ENCODE measurements around the gene TARM1. TPM values are rescaled to one million over a fixed set of nuclear protein-coding genes. Genes with fewer than 3 reads are reported as not detected.

TARM1 gene
- total RNA-seq (2014; rRNA removed; shearing (Covaris generic)), result not detected in 2 replicates

DNA sequence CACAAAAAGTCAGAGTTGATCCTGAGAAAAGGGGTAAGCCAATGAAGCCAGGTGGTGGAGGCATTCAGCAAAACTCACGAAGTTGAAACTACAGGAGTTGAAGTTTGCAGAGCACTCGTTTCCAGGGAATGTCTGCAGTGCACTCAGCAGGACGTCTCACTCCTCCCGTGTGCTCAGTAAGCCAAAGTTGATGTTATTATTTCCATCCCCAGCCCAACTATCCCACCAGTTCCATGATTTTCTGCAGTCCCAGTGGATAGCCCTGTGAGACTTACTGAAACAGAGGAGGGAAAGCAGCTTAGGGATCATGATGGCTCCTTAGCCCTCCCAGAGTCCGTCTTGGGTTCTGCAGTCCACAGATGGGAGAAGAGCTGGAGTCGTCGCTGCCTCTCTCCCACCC is at the start of gene TARM1:
Gene TARM1 (minus strand): TSS at position 334 of the 400 bp plus-strand sequence. CDS start 25 bp downstream, at position 309.
- no peak for DNase-seq (ENCODE audit: low read depth)

GRCh38 chr19:54129617-54129996 is 48.4 kb upstream of the TARM1 start:
- no peak for DNase-seq (ENCODE audit: low read depth)

DNA sequence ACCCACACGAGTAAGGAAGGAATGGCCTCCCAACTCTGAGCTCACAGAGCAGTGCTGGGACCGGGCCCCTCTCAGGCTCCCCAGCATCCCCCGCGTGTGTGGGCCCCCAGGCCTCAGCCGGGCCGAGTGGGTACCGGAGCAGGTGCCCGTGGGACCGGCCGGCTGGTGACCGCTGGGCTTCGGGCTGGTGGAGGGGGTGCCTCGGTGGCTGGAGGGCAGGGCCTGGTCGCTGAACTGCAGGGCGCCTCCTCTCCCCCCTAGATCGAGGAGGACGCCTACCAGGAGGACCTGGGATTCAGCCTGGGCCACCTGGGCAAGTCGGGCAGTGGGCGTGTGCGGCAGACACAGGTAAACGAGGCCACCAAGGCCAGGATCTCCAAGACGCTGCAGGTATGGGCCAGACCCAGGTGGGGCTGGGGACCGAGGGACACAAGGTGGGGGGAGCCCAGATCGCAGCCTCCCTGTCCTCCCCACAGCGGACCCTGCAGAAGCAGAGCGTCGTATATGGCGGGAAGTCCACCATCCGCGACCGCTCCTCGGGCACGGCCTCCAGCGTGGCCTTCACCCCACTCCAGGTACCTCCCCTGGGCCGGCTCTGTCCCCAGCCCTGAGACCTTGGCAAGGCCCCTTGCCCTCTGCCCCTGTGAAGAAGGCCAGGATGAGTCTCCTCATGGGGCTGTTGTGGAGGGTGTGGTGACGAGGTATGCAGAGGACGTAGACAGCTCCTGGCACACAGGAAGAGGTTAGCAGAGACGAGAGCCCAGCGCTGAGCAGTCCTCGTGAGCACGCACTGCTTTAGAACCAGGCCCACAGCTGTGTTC is 47.8 kb upstream of the TARM1 start:
- no peak for DNase-seq (ENCODE audit: low read depth)

DNA sequence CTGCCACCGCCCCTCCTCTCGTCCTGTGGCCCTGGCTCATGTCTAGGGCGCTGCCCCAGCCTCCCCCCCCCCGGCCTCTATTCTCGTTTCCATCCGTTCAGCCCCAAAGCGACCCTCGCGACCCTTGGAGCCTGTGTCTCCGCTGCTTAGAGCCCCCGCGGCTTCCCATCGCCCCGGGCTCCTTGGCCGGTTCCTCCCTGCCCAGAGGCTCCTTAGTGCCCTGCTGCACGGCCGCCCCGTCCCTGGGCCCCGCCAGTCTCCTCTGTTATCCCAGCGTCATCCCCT is 47.2 kb upstream of the TARM1 start:
- DNase-seq (ENCODE audit: low read depth), result no peak

DNA sequence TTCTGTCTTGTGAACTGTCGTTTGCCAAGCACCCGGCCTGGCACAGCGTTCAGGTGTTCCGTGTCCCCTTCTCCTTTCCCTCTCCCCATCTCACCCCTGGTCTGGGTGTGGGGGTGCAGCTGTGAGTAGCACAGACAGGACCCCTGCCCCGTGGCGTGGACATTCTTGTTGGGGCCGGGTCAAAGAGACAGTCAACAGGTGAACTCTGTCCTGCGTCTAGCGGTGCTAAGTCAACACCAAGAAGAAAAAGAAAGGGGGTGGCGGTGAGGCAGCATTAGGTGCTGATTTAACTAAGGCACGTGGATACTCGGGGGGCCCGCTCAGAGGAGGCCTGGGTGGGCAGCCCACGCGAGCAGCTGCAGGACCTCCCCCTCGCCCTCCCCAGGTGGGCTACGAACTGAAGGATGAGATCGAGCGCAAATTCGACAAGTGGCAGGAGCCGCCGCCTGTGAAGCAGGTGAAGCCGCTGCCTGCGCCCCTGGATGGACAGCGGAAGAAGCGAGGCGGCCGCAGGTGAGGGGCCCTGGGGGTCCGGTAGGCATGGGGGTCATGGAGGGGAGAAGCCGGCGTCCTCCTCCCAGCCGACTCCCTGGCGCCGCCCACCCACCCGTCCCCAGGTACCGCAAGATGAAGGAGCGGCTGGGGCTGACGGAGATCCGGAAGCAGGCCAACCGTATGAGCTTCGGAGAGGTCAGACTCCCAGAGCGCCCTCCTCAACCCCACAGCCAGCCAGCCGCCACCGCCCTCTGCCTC is 46.7 kb upstream of the TARM1 start:
- no peak for DNase-seq (ENCODE audit: low read depth)

- DNase-seq (ENCODE audit: low read depth), result no peak
Measured at GRCh38 chr19:54125713-54126112, 44.5 kb upstream of the TARM1 start.

- DNase-seq (ENCODE audit: low read depth), result no peak
Measured at GRCh38 chr19:54124393-54124792, 43.2 kb upstream of the TARM1 start.

DNA sequence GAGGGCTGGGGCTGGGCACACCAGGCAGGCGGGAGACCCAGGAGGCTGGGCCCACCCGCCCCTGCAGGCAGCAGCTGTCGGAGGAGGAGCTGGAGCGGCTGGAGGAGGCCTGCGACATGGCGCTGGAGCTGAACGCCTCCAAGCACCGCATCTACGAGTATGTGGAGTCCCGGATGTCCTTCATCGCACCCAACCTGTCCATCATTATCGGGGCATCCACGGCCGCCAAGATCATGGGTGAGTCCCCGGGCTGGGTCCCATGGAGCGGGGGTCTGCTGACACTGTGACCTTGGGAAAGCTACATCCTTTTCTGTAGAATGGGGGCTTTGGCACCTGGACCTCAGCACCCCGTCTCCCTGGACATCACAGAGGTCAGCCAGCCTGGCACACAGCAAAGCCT is 42.5 kb upstream of the TARM1 start:
- no peak for DNase-seq (ENCODE audit: low read depth)

- no peak for DNase-seq (ENCODE audit: low read depth)
Measured at GRCh38 chr19:54121259-54121658, 40.1 kb upstream of the TARM1 start.

GRCh38 chr19:54115109-54116063 is 34.2 kb upstream of the TARM1 start, which contains the start of the genes PRPF31 and TFPT:
Gene PRPF31 (plus strand): TSS chr19:54115754. CDS start chr19:54118279, 2,525 bp downstream.
Gene TFPT (minus strand): TSS chr19:54115657. CDS start chr19:54115269, 388 bp downstream.
- peak; percentile 97 for DNase-seq (ENCODE audit: low read depth)

DNA sequence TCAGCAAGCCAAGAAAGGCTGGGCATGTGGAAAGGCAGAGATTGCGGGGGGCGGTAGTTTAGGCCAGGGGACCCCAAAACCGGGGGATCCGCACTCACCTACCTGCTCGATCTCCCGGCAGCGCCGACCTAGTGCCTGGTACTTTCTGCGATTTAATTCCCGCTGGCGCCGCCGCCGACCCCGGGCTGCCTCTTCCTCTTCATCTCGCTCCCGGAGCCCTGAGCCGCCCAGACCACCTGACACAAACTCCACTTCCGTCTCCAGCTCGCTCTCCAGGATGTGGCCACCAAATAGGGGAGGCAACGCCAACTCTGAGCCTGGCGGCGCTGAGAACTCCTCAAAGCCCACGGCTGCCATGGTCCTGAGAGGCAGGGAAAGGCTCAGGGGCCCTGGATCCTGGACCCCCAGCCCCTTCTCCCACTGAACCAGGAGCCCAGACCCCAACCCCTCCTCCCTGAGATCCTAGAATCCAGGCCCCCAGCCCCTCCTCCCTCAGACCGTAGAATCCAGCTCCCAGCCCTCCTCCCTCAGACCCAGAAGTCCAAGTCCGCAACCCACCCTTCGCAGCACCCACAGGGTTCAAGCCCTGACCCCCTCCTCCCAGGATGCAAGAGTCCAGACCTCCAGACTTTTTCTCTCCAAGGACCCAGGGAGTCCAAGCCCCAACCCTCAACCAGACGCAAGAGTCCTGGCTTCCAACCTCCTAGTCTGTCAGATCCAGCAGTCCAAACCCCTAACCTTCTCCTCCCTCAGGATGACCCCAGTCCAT is 33.4 kb upstream of the TARM1 start:
- DNase-seq (ENCODE audit: low read depth), result no peak

- DNase-seq (ENCODE audit: low read depth), result no peak
Measured at GRCh38 chr19:54109651-54110050, 28.5 kb upstream of the TARM1 start.

DNA sequence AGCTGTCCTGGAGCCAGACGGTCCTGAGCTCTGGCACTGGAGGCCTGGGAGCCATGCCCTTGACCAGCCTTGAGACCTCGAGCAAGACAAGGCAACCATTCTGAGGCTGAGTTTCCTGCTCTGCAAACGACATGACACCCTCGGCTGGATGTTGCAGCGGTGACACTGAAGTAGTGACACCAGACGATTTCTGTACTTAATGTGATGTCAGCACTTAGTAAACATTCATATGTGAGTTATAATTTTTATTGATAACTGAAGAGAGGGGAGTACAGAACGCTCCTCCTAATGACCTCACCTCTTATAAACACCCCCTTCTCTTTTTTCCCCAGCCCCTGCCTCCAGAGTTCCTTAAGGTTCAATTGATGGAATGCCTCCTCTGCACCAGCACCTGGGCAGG is 27.3 kb upstream of the TARM1 start:
- no peak for DNase-seq (ENCODE audit: low read depth)

DNA sequence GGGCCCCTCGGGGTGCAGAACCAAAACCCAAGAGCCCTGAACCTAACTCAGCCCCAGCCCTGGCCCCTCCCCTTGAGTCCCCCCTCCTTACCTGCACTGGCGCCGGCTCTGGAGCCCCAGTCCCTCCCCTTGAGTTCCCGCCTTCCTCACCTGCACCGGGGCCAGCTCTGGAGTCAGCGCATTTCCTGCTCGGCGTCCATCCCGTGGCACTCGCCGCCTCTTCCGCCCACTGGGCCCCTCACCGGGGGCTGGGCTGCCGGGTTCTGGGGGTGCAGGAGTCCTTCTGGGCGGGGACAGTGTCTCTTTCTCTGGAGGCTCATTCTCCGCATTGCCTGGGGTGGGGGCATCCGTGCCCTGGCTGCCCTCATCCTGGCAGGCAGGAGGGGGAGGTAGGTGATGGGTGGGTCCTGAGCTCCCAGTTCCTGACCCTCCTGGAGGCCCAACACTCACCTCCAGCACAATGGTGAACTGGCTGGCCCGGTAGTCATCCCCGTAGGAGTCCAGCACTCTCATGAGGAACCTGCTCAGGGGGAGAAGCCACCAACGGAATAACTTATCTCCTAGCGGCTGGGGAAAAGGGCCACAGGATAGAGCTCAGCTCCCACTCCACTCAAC is 26.8 kb upstream of the TARM1 start:
- DNase-seq (ENCODE audit: low read depth), result no peak

GRCh38 chr19:54106716-54107115 is 25.6 kb upstream of the TARM1 start:
- DNase-seq (ENCODE audit: low read depth), result no peak

DNA sequence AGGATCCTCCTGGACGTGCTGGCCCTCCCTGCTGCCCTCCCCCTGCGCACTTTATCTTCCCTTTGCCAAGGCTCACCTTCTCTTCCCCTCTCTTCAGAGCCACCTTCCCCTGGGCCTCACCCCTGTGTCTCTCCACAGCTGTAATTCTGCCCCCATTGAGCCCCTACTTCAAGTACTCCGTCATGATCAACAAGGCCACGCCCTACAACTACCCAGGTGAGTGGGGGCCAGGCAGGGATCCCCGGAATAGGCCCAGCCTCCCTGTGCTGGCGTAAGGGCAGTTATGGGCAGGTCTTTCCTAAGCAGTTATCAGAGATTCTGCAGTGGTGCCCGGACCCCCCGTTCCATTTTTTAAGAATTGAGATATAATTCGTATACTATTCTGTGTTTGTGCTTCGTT is 24.6 kb upstream of the TARM1 start:
- DNase-seq (ENCODE audit: low read depth), result no peak

GRCh38 chr19:54104998-54105715 is 24.0 kb upstream of the TARM1 start:
- DNase-seq (ENCODE audit: low read depth), result no peak

- peak; percentile 98 for DNase-seq (ENCODE audit: low read depth)
Measured at GRCh38 chr19:54102421-54103169, 21.4 kb upstream of the TARM1 start, which contains the start of gene NDUFA3. Gene NDUFA3 (plus strand): TSS chr19:54102855. CDS start chr19:54102879, 24 bp downstream.

GRCh38 chr19:54100561-54100960 is 19.4 kb upstream of the TARM1 start, which contains the start of gene OSCAR:
Gene OSCAR (minus strand): TSS chr19:54100803. CDS start chr19:54100792, 11 bp downstream.
- DNase-seq (ENCODE audit: low read depth), result peak; percentile 31

All from M059J (cell line).